Stimulated activated CD8-positive, alpha-beta memory T cell treated with anti-CD3 and anti-CD28 coated beads, Interleukin-12 subunit alpha, Interleukin-12 subunit beta, amount 100 ng/mL, for 24 hours (primary cell): ENCODE measurements around the gene ADAMTS8.

Experiments
- DNase-seq: peaks from one replicate; pipeline ENCODE4 v3.0.0-alpha.2; 2020; ENCODE audit errors: extremely low read depth

ADAMTS8 gene

DNA sequence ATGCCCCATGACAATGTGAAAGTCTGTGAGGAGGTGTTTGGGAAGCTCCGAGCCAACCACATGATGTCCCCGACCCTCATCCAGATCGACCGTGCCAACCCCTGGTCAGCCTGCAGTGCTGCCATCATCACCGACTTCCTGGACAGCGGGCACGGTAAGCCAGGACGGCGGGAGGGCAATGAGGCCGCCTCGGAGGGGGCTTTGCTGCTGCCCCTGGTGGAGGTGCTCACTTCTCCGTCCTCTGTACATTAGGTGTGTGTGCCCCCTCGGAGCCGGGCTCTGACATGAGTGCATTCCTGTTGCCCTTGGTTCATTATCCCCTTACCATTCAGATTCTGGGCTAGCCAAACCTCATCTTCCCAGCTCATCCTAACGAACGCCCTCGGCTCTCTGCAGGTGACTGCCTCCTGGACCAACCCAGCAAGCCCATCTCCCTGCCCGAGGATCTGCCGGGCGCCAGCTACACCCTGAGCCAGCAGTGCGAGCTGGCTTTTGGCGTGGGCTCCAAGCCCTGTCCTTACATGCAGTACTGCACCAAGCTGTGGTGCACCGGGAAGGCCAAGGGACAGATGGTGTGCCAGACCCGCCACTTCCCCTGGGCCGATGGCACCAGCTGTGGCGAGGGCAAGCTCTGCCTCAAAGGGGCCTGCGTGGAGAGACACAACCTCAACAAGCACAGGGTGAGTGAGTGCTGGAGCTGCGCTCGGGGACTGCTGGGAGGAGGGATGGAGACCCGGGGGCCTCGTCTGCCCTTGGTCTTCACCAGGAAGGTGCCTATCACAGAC is 33.9 kb upstream of the ADAMTS8 start:
- DNase-seq, result no peak

DNA sequence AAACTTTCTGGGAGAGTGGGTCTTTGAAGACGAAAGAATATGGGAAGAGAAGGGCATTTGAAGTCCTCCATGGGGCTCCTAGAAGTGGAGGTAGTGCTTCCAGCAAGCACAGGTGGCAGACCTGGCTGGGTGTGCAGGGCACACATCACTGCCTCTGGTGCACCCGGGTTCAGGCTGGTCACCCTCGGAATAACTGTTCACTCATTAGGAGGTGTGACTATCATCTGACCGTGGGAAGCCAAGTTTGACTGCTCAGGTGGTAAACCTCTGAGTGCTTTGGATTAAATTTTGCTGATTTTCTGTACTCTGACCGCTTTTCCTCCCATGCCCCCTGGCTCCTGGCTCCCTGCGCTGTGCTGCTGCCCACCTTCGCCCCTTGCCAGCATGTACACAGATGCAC is 31.1 kb upstream of the ADAMTS8 start:
- DNase-seq, result no peak

DNA sequence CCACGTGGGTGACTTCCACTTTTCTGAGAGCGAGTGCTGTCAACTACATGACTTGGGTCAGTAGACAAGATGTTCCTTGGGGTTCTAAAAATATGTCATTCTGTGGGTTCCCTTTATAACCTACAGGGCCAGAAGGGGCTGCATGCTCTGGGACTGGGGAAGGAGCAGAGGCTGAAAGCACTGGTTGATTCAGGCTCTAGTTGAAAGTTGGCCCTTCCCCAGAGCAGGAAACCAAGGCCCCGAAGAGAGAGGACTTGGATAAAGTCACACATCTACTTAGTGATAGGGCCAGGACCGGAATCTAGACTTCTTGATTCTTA is 30.0 kb upstream of the ADAMTS8 start:
- DNase-seq, result no peak

DNA sequence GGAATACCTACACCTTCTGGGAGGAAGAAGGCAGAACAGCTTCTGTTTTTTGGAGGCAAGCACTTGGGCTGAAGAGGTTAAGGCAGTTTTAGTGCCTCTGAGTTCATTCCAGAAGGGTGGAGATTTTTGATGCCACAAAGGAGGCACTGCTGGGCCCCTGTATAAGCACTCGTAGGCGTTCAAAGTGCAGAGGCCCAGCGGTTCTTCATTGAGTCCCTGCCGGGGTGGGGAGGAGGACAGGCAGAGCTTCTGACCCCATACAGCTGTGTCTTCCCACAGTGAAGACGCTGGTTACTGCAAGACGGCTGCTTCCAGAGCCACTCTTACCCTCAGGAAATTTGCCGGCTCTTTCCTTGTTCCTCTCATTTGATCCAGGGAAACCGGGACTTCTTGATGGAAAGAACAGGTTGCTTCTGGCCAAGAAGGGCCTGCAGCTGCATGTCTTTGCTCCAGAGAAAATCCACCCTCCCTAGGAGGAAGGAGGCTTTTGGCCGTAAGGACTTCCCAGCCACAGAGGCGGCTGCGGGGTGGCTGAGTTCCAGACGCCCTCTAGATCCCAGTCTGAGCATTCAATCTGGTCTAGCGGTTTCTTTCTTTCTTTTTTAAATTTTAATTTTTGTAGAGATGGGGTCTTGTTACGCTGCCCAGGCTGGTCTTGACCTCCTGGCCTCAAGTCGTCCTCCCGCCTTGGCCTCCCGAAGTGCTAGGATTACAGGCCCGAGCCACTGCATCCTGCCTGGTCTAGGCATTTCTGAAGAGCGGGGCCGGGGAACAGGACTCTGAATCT is 29.4 kb upstream of the ADAMTS8 start:
- DNase-seq, result no peak

DNA sequence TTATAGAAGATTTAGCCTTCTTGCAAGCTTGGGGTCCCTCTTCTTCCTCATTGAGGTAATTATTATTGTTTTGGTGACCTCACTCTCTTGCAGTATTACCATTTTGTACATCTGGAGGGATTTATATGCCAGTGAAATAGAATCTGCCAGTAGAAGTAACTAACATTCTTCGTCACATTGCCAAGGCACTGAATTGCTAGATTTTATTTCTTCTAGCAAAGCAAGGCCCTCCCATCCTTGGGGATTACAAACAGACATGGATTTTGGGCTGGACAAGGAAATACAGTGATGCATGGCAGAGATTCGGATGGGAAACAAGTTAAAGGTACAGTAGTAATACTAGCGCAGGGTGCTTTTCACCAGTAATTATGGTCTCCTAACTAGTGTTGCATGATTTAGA is 27.9 kb upstream of the ADAMTS8 start:
- no peak for DNase-seq

DNA sequence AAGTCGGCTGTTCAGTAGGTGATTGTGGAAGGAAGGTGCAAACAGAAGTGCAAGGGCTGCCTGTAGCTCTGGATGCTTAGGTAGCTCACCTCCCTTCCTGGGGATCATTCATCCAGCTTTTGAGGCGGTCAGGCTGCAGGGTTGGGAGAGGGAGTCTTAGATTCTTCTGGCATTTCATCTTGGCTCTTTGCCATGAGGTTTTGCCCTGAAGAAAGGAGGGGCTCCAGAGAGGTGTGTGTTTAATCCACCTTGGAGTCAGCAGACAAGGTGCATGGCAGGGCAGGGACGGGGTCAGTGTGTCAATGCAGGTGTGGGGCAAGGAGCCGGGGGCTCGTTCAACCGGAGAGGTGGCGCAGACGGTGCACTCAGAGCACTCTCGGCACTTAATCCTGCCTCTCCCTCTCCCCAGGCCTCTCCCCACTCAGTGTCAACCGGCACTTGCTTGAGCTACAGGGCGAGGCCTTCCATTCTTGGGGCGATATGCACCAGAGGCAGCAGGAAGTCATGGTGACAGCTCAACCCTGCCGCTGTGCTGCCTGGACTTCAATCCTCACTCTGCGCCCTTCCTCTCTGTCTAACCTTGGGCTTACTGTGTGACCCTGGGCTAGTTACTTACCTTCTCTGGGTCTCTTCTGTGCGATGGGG is 27.2 kb upstream of the ADAMTS8 start:
- DNase-seq, result no peak

DNA sequence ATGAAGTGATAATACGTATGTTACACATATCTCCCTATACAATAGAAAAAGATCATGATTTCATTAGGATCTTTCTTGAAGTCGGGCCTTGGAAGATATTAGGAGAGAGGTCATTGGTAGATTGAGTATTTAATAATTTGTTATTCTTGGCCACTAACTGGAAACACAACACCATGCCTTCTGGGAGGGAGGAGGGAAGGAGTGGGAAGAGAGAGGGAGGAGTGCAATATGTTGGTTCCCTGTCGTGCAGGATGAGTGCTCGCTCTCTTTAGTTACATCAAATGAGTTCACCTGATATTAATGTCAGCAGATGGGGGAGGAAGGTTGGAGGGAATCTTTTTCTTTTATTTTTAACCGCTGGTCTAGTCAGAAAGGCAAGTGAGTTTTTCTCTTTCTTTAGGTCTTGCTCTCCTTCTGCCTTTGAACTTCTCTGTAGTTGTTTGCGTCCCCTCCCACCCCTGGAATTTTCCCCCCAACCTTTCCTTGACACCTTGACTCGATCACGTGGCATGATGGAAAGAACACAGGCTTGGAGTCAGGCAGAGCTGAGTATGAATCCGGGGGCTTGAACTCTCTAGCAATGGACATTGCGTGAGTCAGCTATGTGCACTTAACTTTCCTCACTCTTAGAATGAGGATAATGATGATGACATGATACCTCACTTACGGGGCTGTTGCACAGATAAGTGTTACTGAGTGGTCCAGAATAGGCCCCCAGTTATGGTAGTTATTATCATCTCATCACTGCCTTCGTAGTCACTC is 26.3 kb upstream of the ADAMTS8 start:
- no peak for DNase-seq

DNA sequence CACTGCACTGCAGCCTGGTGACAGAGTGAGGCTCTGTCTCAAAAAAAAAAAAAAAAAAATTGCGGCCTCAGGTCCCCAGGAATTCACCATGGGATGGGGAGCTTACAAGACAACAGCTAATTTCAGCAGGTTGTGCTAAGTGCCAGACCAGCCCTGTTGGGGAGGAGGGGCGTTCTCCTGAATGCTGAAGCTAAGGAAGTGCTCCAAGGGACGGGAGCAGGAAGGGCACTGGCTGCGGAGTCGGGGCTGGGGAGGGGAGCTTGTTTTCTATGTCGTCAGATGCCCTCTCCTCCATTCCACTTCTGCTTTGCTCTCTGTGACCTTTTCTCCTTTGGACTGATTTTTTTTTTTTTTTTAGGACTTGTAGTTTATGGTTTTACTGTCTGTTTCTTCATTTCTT is 24.5 kb upstream of the ADAMTS8 start:
- no peak for DNase-seq

DNA sequence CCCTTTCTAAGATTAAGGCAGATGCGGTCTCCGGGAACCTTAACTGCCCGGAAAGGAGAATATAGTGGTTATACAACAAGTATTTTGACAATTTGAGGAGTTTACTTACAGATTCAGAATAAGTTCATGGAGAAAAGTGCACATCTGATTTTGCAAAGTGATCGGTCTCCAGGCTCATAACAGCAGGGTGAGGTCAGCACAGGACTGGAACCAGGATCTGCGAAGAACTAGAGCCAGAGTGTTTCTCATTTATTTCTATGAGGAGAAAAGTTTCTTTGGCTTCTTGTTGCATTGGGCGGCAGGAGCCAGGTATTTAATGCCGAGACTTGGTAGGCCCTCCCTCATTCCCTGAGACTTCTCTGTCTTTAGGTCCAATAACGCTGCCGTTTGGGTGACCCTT is 23.8 kb upstream of the ADAMTS8 start:
- no peak for DNase-seq

DNA sequence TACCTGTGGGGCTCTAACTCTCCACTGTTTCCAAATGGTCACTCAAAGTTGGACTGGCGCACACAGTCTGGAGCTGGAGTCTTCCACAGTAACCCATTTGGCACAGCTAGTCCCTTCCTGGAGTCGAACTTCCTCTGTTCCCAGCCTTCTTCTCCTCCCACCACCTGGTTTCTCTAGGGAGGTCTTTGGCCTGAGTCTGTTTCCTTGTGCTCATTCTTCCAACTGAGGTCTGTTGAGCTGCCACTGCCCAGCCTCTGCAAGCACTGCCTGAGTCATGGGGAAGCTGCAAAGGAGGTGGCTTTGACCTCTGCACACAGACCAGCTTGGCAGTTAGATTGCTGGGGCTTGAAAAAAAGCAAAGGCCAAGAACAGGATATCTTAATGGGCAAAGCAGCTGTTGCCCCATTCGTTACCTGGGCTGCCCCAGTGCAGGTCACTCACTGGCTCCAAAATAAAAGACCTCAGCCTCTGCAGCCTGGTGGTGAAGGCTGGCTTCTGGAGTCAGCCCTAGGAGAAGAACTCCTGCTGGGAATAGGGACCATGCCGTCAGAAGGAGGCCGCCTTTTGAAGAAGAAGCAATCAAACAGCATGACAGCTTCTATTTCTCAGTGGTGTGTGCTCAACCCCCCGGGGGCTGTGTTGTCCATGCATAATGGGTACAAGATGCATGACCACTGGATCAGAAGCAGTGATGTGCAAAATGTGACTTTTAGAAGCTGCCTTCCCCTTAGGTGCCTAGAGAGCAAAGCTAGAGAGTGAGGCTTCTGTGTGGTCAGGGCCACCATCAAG is 23.0 kb upstream of the ADAMTS8 start:
- DNase-seq, result no peak

DNA sequence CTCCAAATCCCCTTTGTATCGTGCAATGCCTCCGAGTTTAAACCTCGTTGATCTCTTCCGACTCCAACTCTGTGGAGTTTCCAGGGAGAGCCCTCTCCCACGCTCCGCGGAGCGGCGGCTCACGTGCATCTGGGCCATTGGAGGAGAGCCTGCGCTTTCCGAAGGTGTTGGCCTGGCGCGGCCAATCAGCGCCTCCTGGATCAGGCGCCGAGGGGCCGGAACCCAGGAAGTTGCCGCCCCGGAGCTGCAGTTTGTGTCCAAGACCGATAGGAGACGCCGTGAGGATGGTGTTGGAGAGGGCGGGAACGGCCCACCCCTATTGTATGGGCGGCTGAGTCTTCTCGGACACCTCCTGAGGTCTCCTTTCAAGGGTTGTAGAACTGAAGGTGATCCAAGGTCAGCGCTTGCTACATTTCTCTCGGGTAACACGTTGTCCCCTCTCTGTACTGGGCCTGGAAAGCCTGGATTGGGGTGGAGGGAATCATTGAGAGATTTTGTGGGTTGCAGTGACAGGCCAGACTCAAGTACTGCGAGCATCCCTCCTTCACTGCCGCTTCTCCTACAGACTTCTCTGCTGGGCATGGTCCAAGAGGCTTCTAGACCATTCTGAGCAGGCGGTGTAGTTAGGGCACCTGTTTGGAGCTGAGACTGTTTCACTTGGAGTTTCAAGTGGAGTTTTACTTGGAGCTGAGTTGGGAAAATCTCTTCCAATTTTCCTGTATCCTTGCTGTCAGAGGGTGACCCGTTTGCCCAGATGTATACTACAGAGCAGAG is 21.8 kb upstream of the ADAMTS8 start:
- DNase-seq, result no peak

DNA sequence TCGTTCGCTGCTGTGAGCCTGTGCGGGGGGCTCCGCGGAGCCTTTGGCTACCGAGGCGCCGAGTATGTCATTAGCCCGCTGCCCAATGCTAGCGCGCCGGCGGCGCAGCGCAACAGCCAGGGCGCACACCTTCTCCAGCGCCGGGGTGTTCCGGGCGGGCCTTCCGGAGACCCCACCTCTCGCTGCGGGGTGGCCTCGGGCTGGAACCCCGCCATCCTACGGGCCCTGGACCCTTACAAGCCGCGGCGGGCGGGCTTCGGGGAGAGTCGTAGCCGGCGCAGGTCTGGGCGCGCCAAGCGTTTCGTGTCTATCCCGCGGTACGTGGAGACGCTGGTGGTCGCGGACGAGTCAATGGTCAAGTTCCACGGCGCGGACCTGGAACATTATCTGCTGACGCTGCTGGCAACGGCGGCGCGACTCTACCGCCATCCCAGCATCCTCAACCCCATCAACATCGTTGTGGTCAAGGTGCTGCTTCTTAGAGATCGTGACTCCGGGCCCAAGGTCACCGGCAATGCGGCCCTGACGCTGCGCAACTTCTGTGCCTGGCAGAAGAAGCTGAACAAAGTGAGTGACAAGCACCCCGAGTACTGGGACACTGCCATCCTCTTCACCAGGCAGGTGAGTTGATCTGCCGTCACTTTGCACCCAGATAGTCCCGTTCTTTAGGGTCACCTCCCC is 21.0 kb upstream of the ADAMTS8 start:
- DNase-seq, result no peak

DNA sequence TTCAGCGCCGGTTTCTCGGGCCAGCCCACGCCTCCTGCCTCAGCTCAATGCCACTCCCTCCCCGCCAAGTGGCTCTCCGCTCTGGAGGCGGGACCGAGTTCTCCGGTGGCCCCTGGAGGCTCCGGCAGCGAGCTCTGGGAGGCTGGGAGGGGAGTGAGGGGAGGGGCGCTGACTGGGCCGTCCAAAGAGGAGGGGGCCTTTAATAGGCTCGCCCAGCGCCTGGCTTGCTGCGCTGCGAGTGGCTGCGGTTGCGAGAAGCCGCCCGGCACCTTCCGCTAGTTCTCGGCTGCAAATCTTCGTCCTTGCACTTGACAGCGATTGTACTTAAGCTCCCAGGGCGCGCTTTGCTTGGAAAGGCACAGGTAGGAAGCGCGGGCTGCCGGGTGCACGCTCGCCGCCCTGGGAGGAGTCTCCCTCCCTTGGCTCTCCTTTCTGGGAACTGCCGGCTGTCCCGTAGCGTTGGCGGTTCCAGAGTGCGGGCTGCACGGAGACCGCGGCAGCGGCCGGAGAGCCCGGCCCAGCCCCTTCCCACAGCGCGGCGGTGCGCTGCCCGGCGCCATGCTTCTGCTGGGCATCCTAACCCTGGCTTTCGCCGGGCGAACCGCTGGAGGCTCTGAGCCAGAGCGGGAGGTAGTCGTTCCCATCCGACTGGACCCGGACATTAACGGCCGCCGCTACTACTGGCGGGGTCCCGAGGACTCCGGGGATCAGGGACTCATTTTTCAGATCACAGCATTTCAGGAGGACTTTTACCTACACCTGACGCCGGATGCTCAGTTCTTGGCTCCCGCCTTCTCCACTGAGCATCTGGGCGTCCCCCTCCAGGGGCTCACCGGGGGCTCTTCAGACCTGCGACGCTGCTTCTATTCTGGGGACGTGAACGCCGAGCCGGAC is 20.3 kb upstream of the ADAMTS8 start, which contains the start of gene ADAMTS15:
TSS of gene ADAMTS15 (plus strand) at position 230 of the 894 bp plus-strand sequence. CDS start at position 559, 329 bp downstream.
- DNase-seq, result no peak

DNA sequence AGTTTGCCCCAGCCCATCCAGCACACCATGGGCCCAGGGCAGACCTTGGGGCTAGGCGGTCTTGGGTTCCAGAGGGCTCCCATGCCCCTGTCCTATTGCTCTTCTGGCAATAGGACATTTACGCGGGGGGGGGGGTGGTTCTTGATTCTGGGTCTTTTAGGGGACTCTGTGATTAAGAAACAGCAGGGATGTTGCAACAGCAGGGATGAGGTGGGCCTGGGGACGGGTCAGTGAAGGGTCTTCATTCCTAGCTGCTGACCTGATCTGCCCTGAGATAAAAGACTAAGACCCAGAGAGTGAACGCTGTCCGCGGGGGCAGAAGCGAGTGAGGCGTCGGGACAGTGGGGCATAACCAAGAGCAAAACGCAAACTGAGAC is 19.6 kb upstream of the ADAMTS8 start:
- DNase-seq, result no peak

DNA sequence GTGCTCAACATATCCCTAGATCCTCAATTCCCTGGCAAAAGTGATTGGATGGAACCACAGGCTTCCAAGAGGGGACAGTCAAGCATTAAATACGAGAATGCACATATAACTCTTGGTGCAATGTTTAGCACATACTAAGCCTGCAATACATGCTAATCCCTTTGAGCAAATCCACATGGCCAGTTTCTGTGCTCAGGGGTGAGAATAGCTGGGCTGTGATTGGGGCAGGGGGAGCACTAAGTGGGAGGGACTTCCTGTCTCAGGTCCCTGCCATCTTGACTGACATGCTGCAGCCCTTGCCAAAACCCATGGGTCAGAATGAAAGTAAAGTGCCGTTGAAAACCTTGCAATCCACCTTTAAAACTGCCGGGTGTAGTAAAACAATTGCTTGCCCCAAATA is 17.4 kb upstream of the ADAMTS8 start:
- no peak for DNase-seq

DNA sequence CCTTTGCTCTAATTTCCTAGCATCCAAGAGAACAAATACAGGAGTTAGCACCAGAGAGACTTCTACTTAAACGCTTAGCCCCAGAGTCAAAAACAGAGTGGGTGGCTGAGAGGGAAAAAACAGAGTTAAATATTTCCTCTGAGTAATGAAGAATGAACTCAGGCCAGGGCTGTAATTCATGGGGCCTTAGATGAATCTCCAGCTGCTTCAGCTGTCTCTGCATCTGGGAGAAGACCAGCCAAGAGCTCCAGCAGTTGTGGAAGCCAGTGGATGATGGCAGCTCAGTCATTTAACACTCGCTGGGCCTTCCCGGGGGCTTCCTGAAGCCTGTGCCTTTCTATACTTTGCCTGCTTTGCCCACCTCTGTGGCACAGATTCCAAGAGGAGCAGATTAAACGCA is 14.3 kb upstream of the ADAMTS8 start:
- DNase-seq, result no peak

DNA sequence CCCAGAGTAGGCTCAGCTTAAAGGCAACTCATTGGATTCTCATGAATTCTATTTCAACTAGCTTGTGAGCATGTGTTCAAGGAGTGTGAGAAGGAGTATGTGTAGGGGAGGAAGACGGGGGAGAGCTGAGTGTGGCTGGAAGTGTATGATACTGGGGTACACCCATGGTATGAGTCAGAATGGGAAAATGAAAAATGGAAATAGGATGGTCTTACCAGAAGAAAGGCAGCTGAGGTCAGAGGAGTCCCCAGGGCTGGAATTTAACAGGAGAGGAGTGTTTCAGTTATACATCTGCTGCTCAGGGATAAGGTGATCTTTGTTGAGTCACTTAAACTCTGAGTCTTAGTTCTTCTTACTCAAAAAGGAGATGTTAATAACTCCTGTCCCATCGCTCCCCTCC is 13.3 kb upstream of the ADAMTS8 start:
- no peak for DNase-seq

DNA sequence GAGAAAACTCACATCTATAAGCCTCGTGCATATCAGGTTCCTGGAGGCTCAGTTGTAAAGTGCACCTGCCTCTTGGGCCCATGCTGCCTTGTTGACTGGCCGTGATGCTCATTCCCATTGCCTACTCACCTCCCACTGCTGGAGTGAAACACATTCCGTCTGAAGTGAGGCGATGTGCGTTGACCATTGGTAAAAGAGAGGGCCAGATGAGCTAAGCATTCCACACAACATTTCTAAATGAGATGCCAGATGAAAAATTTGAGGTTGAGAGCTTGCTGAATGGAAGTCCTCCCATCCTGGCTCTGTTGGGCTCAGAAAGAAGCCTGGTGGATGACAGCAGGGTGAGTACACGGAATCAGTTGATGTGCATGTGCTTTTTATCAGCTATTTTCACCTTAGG is 11.5 kb upstream of the ADAMTS8 start:
- no peak for DNase-seq

DNA sequence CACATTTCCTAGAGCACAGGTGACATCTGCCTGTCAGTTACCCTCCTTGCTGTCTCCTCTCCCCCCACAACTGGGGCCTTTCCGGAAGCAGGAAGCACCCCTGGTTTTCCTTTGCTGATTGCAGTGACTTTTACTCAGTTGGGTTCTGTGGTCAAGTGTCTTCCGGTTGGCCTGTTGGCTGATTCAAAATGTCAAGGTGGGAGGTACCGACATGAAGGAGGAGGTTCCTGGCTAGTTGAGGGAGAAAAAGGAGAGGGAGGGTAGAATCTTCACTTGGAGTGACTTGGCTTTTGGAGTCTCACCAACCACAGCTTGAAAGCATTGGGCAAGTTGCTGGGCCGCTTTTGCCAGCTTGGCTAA is 10.7 kb upstream of the ADAMTS8 start:
- DNase-seq, result no peak
